HG03139 (cell line): Measurements from ENCODE around the gene CD6.
"Not testable (repeated sequence)": the region's sequence is repeated elsewhere in the genome, so short reads cannot be mapped to it uniquely, and the experiment has no call there.

Experiments used
- ATAC-seq: cut with Tn5 transposase; IDR thresholded peaks from one replicate; pipeline ENCODE4 v1.9.1; 2021; ENCODE audit not compliant: unreplicated experiment

The CD6 gene

GRCh38 chr11:60951904-60952741 lies 19.4 kb upstream of the CD6 start, which contains the start of gene SLC15A3:
Gene SLC15A3 (minus strand): TSS chr11:60952176. CDS start chr11:60951551, 625 bp downstream.
- ATAC-seq, result peak; percentile 55

GRCh38 chr11:60952742-60953170 lies 18.7 kb upstream of the CD6 start:
- no peak for ATAC-seq

GRCh38 chr11:60953781-60954180 lies 17.7 kb upstream of the CD6 start:
- no peak for ATAC-seq

GRCh38 chr11:60954421-60954820 lies 17.1 kb upstream of the CD6 start:
- ATAC-seq, result no peak

GRCh38 chr11:60955571-60955970 lies 15.9 kb upstream of the CD6 start:
- no peak for ATAC-seq

GRCh38 chr11:60957188-60957587 lies 14.3 kb upstream of the CD6 start:
- ATAC-seq, result no peak

- no peak for ATAC-seq
Measured at GRCh38 chr11:60959431-60959830, 12.0 kb upstream of the CD6 start.

- no peak for ATAC-seq
Measured at GRCh38 chr11:60960405-60960804, 11.1 kb upstream of the CD6 start.

- no peak for ATAC-seq
Measured at GRCh38 chr11:60964801-60965200, 6.7 kb upstream of the CD6 start.

- no peak for ATAC-seq
Measured at GRCh38 chr11:60966890-60967289, 4.6 kb upstream of the CD6 start.

- no peak for ATAC-seq
Measured at GRCh38 chr11:60968223-60968622, 3.3 kb upstream of the CD6 start.

- no peak for ATAC-seq
Measured at GRCh38 chr11:60970369-60970774, 1.1 kb upstream of the CD6 start.

GRCh38 chr11:60970890-60971289 lies 590 bp upstream of the CD6 start:
- no peak for ATAC-seq

GRCh38 chr11:60972182-60973030 lies 926 bp downstream of the CD6 start:
- no peak for ATAC-seq

GRCh38 chr11:60973699-60974098 lies 2.2 kb downstream of the CD6 start:
- no peak for ATAC-seq

GRCh38 chr11:60974316-60974715 lies 2.8 kb downstream of the CD6 start:
- ATAC-seq, result not testable (repeated sequence)

- no peak for ATAC-seq
Measured at GRCh38 chr11:60974726-60975125, 3.2 kb downstream of the CD6 start.

GRCh38 chr11:60977224-60977623 lies 5.7 kb downstream of the CD6 start:
- no peak for ATAC-seq

- ATAC-seq, result no peak
Measured at GRCh38 chr11:60977836-60978235, 6.4 kb downstream of the CD6 start.

- ATAC-seq, result no peak
Measured at GRCh38 chr11:60978546-60979380, 7.3 kb downstream of the CD6 start.

GRCh38 chr11:60981515-60981914 lies 10.0 kb downstream of the CD6 start:
- no peak for ATAC-seq
